ENCODE measurements around the gene POMP.

POMP gene

GRCh38 chr13:28704282-28704681 lies 45.4 kb downstream of the POMP start:
- Histone ChIP-seq H3K4me3 (ENCODE audit: low read depth in 1 of 2, low read length in 2 of 2) (no peak overlapping the region), H3K4me1 (ENCODE audit: control insufficient read depth in 1 of 2, insufficient read depth in 2 of 2, low read length in 2 of 2) (no peaks in the 10 kb centered on the region), H3K27me3 (ENCODE audit: low read depth, low read length) (no peaks in the 10 kb centered on the region), H3K36me3 (ENCODE audit: control insufficient read depth in 1 of 2, insufficient read depth in 2 of 2, low read length in 2 of 2) (peaks cover 24 to 36% of the 10 kb centered on the region in 2 donors), H3K9me3 (ENCODE audit: control insufficient read depth in 1 of 2, low read length in 2 of 2) (no peaks in the 10 kb centered on the region), H3K27ac (ENCODE audit: low read length) (no peak overlapping the region)

- Histone ChIP-seq H3K27ac (ENCODE audit: low read length) (no peak overlapping the region), H3K9me3 (ENCODE audit: control insufficient read depth in 1 of 2, low read length in 2 of 2) (no peaks in the 10 kb centered on the region), H3K4me3 (ENCODE audit: low read depth in 1 of 2, low read length in 2 of 2) (no peak overlapping the region), H3K36me3 (ENCODE audit: control insufficient read depth in 1 of 2, insufficient read depth in 2 of 2, low read length in 2 of 2) (peaks cover 24 to 37% of the 10 kb centered on the region in 2 donors), H3K27me3 (ENCODE audit: low read depth, low read length) (no peaks in the 10 kb centered on the region), H3K4me1 (ENCODE audit: control insufficient read depth in 1 of 2, insufficient read depth in 2 of 2, low read length in 2 of 2) (no peaks in the 10 kb centered on the region)
These were observed 46.0 kb downstream of the POMP start for GRCh38 chr13:28704919-28705318.

- no peaks in the 10 kb centered on the region for H3K27me3 ChIP-seq (ENCODE audit: low read depth, low read length)
- H3K36me3 ChIP-seq (ENCODE audit: control insufficient read depth in 1 of 2, insufficient read depth in 2 of 2, low read length in 2 of 2) = peaks cover 17 to 36% of the 10 kb centered on the region in 2 donors
- H3K9me3 ChIP-seq (ENCODE audit: control insufficient read depth in 1 of 2, low read length in 2 of 2) = no peaks in the 10 kb centered on the region
- no peaks in the 10 kb centered on the region for H3K4me1 ChIP-seq (ENCODE audit: control insufficient read depth in 1 of 2, insufficient read depth in 2 of 2, low read length in 2 of 2)
- no peak overlapping the region for H3K27ac ChIP-seq (ENCODE audit: low read length)
- H3K4me3 ChIP-seq (ENCODE audit: low read depth in 1 of 2, low read length in 2 of 2) = no peak overlapping the region
These were observed 46.6 kb downstream of the POMP start for GRCh38 chr13:28705461-28706083.

- Histone ChIP-seq H3K27ac (ENCODE audit: low read length) (no peak overlapping the region), H3K4me1 (ENCODE audit: control insufficient read depth in 1 of 2, insufficient read depth in 2 of 2, low read length in 2 of 2) (no peaks in the 10 kb centered on the region), H3K27me3 (ENCODE audit: low read depth, low read length) (no peaks in the 10 kb centered on the region), H3K4me3 (ENCODE audit: low read depth in 1 of 2, low read length in 2 of 2) (no peak overlapping the region), H3K9me3 (ENCODE audit: control insufficient read depth in 1 of 2, low read length in 2 of 2) (no peaks in the 10 kb centered on the region), H3K36me3 (ENCODE audit: control insufficient read depth in 1 of 2, insufficient read depth in 2 of 2, low read length in 2 of 2) (peaks cover 1 to 26% of the 10 kb centered on the region in 2 donors)
These were observed 48.9 kb downstream of the POMP start for GRCh38 chr13:28707629-28708427.

DNA sequence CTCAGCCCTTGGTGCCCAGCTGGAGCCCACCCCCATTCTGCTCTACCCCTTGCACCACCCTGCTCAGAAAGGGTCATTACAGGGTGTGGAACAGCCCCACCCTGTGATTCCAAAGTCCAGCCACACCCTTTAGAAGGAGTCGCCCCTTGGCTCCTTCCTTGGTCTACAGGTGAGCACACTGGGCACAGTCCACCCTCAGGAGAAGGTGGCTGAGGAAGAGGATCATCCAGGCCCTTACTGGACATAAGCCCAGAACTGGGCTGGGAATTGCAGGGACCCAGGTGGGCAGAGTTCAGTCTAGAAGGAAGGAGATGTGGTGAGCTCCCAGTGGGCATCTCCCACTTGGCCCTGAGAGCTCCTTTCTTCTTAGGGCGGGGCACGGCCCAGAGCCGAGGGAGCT lies 51.2 kb downstream of the POMP start:
- peak overlapping the region; percentile 36 for H3K27ac ChIP-seq (ENCODE audit: low read length)
- peaks cover 6 to 11% of the 10 kb centered on the region in 2 donors for H3K36me3 ChIP-seq (ENCODE audit: control insufficient read depth in 1 of 2, insufficient read depth in 2 of 2, low read length in 2 of 2)
- no peaks in the 10 kb centered on the region for H3K9me3 ChIP-seq (ENCODE audit: control insufficient read depth in 1 of 2, low read length in 2 of 2)
- H3K4me3 ChIP-seq (ENCODE audit: low read depth in 1 of 2, low read length in 2 of 2) = no peak overlapping the region
- no peaks in the 10 kb centered on the region for H3K27me3 ChIP-seq (ENCODE audit: low read depth, low read length)
- no peaks in the 10 kb centered on the region for H3K4me1 ChIP-seq (ENCODE audit: control insufficient read depth in 1 of 2, insufficient read depth in 2 of 2, low read length in 2 of 2)

DNA sequence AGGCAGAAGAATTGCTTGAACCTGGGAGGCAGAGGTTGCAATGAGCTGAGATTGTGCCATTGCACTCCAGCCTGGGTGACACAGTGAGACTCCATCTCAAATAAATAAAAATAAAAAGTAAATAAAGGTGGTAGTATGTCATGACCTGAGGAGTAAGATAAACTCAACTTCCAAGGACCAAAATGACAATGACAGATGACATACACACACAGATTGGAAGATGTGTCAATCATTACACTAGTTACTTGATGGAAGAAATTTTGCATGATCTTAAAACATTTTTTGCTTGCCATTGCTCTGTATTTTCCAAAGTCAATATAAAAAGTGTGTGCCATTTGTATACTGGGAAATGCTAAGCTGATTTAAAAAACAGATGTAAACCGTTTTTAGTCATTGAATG lies 55.7 kb downstream of the POMP start:
- H3K4me1 ChIP-seq (ENCODE audit: control insufficient read depth in 1 of 2, insufficient read depth in 2 of 2, low read length in 2 of 2) = peaks cover 6 to 8% of the 10 kb centered on the region in 2 donors
- peaks cover 6 to 8% of the 10 kb centered on the region in 2 donors for H3K36me3 ChIP-seq (ENCODE audit: control insufficient read depth in 1 of 2, insufficient read depth in 2 of 2, low read length in 2 of 2)
- H3K4me3 ChIP-seq (ENCODE audit: low read depth in 1 of 2, low read length in 2 of 2) = no peak overlapping the region
- no peaks in the 10 kb centered on the region for H3K27me3 ChIP-seq (ENCODE audit: low read depth, low read length)
- no peak overlapping the region for H3K27ac ChIP-seq (ENCODE audit: low read length)
- no peaks in the 10 kb centered on the region for H3K9me3 ChIP-seq (ENCODE audit: control insufficient read depth in 1 of 2, low read length in 2 of 2)

DNA sequence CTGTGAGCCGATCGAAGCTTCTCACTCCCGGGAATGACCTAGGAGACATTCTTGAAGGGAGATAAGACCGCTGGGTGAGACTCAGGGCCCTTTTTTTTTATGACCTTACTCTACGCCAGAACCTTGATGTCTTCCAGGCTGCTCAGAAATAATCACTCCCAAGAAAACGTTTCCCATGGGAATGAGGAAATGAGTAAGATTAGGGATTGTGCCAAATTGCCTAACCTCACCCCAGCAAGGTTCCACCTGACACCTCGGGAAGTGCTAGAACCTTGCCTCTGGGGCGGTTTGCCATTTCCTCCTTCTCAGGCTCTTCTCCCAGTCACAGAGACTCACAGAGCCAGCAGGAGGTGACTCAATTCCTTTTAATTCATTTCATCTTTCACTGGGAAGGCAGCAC lies 57.6 kb downstream of the POMP start:
- Histone ChIP-seq H3K4me3 (ENCODE audit: low read depth in 1 of 2, low read length in 2 of 2) (no peak overlapping the region), H3K9me3 (ENCODE audit: control insufficient read depth in 1 of 2, low read length in 2 of 2) (no peaks in the 10 kb centered on the region), H3K27ac (ENCODE audit: low read length) (peak overlapping the region; percentile 83), H3K27me3 (ENCODE audit: low read depth, low read length) (no peaks in the 10 kb centered on the region), H3K36me3 (ENCODE audit: control insufficient read depth in 1 of 2, insufficient read depth in 2 of 2, low read length in 2 of 2) (peaks cover 0 to 6% of the 10 kb centered on the region in 2 donors), H3K4me1 (ENCODE audit: control insufficient read depth in 1 of 2, insufficient read depth in 2 of 2, low read length in 2 of 2) (peaks cover 6 to 8% of the 10 kb centered on the region in 2 donors)

- no peaks in the 10 kb centered on the region for H3K9me3 ChIP-seq (ENCODE audit: control insufficient read depth in 1 of 2, low read length in 2 of 2)
- H3K4me1 ChIP-seq (ENCODE audit: control insufficient read depth in 1 of 2, insufficient read depth in 2 of 2, low read length in 2 of 2) = peaks cover 6 to 8% of the 10 kb centered on the region in 2 donors
- no peak overlapping the region for H3K4me3 ChIP-seq (ENCODE audit: low read depth in 1 of 2, low read length in 2 of 2)
- H3K27ac ChIP-seq (ENCODE audit: low read length) = peak overlapping the region; percentile 83
- peaks cover 0 to 6% of the 10 kb centered on the region in 2 donors for H3K36me3 ChIP-seq (ENCODE audit: control insufficient read depth in 1 of 2, insufficient read depth in 2 of 2, low read length in 2 of 2)
- H3K27me3 ChIP-seq (ENCODE audit: low read depth, low read length) = no peaks in the 10 kb centered on the region
These were observed 58.2 kb downstream of the POMP start for GRCh38 chr13:28717170-28717569.

DNA sequence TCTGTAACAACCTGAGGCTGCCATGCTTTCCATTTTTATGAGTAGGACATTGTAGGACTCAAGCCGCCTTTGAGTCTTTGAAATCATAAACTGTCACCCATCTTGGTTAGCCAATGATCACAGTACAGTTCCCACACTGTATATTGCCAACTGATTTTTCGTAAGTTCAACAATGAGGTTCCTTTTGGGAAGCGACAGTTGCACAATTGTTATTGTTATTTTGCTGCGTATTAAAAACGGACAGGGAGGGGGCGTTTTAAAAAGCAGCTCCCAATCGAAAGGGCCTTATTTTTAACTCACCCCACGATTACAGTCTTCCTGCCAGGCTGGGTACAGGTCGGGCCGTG lies 59.2 kb downstream of the POMP start:
- peak overlapping the region; percentile 75 to 77 for H3K4me3 ChIP-seq (ENCODE audit: low read depth in 1 of 2, low read length in 2 of 2)
- H3K9me3 ChIP-seq (ENCODE audit: control insufficient read depth in 1 of 2, low read length in 2 of 2) = no peaks in the 10 kb centered on the region
- peak overlapping the region; percentile 83 for H3K27ac ChIP-seq (ENCODE audit: low read length)
- no peaks in the 10 kb centered on the region for H3K27me3 ChIP-seq (ENCODE audit: low read depth, low read length)
- peaks cover 0 to 2% of the 10 kb centered on the region in 2 donors for H3K36me3 ChIP-seq (ENCODE audit: control insufficient read depth in 1 of 2, insufficient read depth in 2 of 2, low read length in 2 of 2)
- H3K4me1 ChIP-seq (ENCODE audit: control insufficient read depth in 1 of 2, insufficient read depth in 2 of 2, low read length in 2 of 2) = peaks cover 6 to 8% of the 10 kb centered on the region in 2 donors

DNA sequence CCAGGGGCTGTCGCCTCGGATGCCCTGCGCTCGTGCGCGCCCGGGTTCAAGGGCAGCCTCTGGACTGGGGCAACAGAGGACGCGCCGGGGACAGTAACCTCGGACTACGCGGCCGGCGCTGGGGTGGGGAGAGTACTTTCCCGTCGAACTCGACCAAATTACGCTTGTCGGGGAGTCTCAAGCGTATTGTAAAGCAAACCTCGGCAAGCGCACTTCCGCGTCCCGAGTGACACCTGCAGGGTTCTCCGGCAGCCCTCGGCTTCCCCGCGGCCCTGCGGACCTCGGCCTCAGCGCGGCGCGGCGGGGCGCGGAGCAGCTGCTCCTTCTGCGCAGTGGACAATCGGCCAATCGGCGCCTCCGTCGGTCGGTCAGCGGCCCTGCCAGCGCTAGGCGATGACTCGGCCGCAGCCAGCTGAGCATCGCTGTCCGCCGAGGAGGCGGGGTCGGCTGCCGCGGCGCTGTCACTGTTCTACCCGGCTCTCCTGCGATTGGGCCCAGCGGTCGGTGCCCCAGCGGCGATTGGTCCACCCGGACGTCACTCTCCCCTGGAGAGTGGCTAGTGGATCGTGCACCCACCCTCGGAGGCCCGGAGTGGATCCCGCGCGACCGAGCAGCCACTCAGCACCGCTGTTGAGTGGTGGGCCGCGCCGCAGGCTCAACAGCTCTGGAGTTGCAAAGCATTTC lies 59.8 kb downstream of the POMP start, which contains the start of gene SLC46A3:
SLC46A3 (minus strand) TSS at position 428 of the 684 bp plus-strand sequence. CDS start 972 bp downstream, outside the sequence.
- H3K4me3 ChIP-seq (ENCODE audit: low read depth in 1 of 2, low read length in 2 of 2) = peak within 1 kb of the TSS; percentile 75 to 77

More for the DNA sequence above, 59.8 kb downstream of the POMP start, which contains the start of gene SLC46A3:
- peaks cover 6 to 8% of the 10 kb centered on the region in 2 donors for H3K4me1 ChIP-seq (ENCODE audit: control insufficient read depth in 1 of 2, insufficient read depth in 2 of 2, low read length in 2 of 2)
- H3K27me3 ChIP-seq (ENCODE audit: low read depth, low read length) = no peaks in the 10 kb centered on the region
- H3K36me3 ChIP-seq (ENCODE audit: control insufficient read depth in 1 of 2, insufficient read depth in 2 of 2, low read length in 2 of 2) = peaks cover 0 to 2% of the 10 kb centered on the region in 2 donors
- H3K9me3 ChIP-seq (ENCODE audit: control insufficient read depth in 1 of 2, low read length in 2 of 2) = no peaks in the 10 kb centered on the region
- peak within 1 kb of the TSS; percentile 83 for H3K27ac ChIP-seq (ENCODE audit: low read length)

Data from muscle layer of duodenum (tissue), 2 donors.